Measurements from ENCODE around the gene RAB20.
"Not testable (repeated sequence)": the region's sequence is repeated elsewhere in the genome, so short reads cannot be mapped to it uniquely, and the experiment has no call there.

RAB20 gene

DNA sequence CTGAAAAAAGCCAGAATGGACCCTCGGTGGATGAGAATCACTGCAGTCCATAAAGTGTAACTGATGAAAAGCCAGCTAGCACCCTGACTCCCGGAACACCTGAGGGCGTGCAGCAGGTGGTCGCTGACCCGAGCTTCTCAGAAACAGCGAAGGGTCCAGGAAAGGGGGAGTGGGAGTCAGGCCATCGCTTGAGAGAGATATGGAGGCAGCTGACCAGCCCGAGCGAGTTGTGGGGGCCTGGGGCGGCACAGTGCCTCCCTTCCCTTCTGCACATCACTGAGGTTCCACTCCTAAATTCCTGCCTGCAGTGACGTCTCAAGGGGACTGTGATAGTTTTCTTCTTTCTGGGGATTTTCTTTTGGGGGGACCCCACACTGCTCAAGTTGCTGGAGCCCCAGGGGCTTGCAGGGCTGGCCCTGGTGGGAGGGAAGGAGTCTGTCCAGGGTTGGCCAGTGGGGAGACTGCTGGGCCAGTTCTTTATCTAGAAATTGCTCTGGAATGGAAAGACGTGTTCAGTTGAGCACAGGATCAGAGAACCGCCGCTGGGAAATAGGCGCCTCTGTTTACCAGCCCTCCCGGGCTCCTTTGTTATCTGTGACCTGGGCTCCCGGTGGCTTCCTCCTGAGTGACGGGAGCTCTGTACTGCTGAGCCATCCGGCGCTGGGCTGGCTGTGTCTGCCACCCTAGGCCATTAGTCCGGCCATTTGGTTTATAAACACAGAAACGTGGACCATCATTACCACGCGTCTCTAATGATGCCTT is 71.3 kb downstream of the RAB20 start:
- no peak for DNase-seq (ENCODE audit: low spot score)
- Histone ChIP-seq H2AK5ac (ENCODE audit: low read depth, low read length) (no peak overlapping the region), H3K23ac (ENCODE audit: low read depth, low read length, poor library complexity) (no peak overlapping the region), H4K8ac (ENCODE audit: low read depth, low read length) (no peak overlapping the region), H3K18ac (ENCODE audit: low read length) (no peak overlapping the region), H2BK120ac (ENCODE audit: low read depth, low read length) (no peak overlapping the region), H3K4me2 (ENCODE audit: insufficient read depth, low read length, poor library complexity, severe bottlenecking) (no peak overlapping the region), H3K14ac (ENCODE audit: low read length) (no peak overlapping the region), H3K4me3 (ENCODE audit: low read length in 2 of 2) (no peak overlapping the region), H4K91ac (ENCODE audit: low read depth, low read length, poor library complexity) (no peak overlapping the region), H3K9ac (ENCODE audit: low read depth, low read length, poor library complexity) (no peak overlapping the region), H2BK12ac (ENCODE audit: low read length) (no peak overlapping the region), H2AFZ (ENCODE audit: low read length) (no peak overlapping the region), H3K4ac (ENCODE audit: low read length) (no peak overlapping the region), H3K4me1 (ENCODE audit: control insufficient read depth in 2 of 2, insufficient read depth in 1 of 2, low read depth in 1 of 2, low read length in 2 of 2) (peaks cover 8 to 13% of the 10 kb centered on the region in 2 donors), H3K27ac (replicated peaks; ENCODE audit: low read length) (no peak overlapping the region), H2BK15ac (ENCODE audit: low read length) (no peak overlapping the region), H3K36me3 (replicated peaks in 1 of 2; ENCODE audit: control insufficient read depth in 2 of 2, insufficient read depth in 2 of 2, low read length in 2 of 2) (peaks cover 36 to 95% of the 10 kb centered on the region in 2 donors), H3K79me1 (ENCODE audit: low read depth, low read length) (no peaks in the 10 kb centered on the region), H2BK5ac (ENCODE audit: low read length) (no peak overlapping the region), H3K9me3 (replicated peaks in 1 of 2; ENCODE audit: control insufficient read depth in 2 of 2, insufficient read depth in 1 of 2, low read depth in 1 of 2, low read length in 2 of 2) (no peaks in the 10 kb centered on the region), H3K27me3 (ENCODE audit: control insufficient read depth in 3 of 3, insufficient read depth in 3 of 3, low read depth in 1 of 3, low read length in 3 of 3) (no peaks in the 10 kb centered on the region)
- no CpG with 5 or more reads among the region's 24 CpGs for WGBS, 2 donors (ENCODE audit: extremely low coverage in 2 of 2, insufficient read length in 2 of 2, insufficient replicate concordance in 1 of 2)

- H3K9ac ChIP-seq (ENCODE audit: low read depth, low read length, poor library complexity); H3K4me2 ChIP-seq (ENCODE audit: insufficient read depth, low read length, poor library complexity, severe bottlenecking); H3K4me3 ChIP-seq (ENCODE audit: low read length in 2 of 2); H3K79me1 ChIP-seq (ENCODE audit: low read depth, low read length); DNase-seq (ENCODE audit: low spot score); H3K27ac ChIP-seq (replicated peaks; ENCODE audit: low read length); H2BK120ac ChIP-seq (ENCODE audit: low read depth, low read length); H3K18ac ChIP-seq (ENCODE audit: low read length); H3K23ac ChIP-seq (ENCODE audit: low read depth, low read length, poor library complexity); H4K8ac ChIP-seq (ENCODE audit: low read depth, low read length); H3K27me3 ChIP-seq (ENCODE audit: control insufficient read depth in 3 of 3, insufficient read depth in 3 of 3, low read depth in 1 of 3, low read length in 3 of 3); H3K14ac ChIP-seq (ENCODE audit: low read length); H2AK5ac ChIP-seq (ENCODE audit: low read depth, low read length); H3K4ac ChIP-seq (ENCODE audit: low read length); H2AFZ ChIP-seq (ENCODE audit: low read length); H2BK15ac ChIP-seq (ENCODE audit: low read length); H3K9me3 ChIP-seq (replicated peaks in 1 of 2; ENCODE audit: control insufficient read depth in 2 of 2, insufficient read depth in 1 of 2, low read depth in 1 of 2, low read length in 2 of 2); H4K91ac ChIP-seq (ENCODE audit: low read depth, low read length, poor library complexity); H2BK12ac ChIP-seq (ENCODE audit: low read length); H2BK5ac ChIP-seq (ENCODE audit: low read length): not testable (repeated sequence)
- WGBS, 2 donors (ENCODE audit: extremely low coverage in 2 of 2, insufficient read length in 2 of 2, insufficient replicate concordance in 1 of 2), result no CpG with 5 or more reads among the region's 3 CpGs
- peaks cover 8 to 15% of the 10 kb centered on the region in 2 donors for H3K4me1 ChIP-seq (ENCODE audit: control insufficient read depth in 2 of 2, insufficient read depth in 1 of 2, low read depth in 1 of 2, low read length in 2 of 2)
- H3K36me3 ChIP-seq (replicated peaks in 1 of 2; ENCODE audit: control insufficient read depth in 2 of 2, insufficient read depth in 2 of 2, low read length in 2 of 2), result peaks cover 36 to 94% of the 10 kb centered on the region in 2 donors
Measured at GRCh38 chr13:110486880-110487279, 74.6 kb downstream of the RAB20 start.

DNA sequence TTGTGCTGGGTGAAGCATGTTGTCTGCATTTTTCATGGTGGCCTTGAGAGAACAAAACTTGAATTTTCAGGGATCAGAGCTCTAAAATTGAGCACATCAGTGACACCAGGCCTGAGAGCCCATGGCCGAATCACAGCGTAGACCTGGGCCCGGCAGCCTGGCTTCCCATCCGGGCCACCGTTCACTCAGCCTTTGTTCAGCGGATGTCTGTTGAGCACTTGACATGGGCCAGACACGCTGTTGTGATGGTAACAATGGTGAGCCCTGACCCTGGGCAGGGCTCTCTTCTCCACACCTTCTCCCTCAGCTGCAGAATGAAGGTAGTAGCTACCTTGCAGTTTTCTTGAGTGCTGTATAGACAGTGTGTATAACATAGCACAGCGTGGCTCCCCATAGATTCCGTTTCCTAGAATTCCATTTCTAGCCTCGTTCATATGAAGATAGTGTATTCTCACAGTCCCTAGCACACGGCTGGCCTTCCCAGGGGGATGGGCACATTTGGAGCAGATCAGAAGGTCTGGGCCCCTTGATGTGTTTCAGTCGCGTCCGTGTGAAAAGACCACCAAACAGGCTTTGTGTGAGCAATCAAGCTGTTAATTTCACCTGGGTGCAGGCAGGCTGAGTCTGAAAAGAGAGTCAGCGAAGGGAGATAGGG is 75.3 kb downstream of the RAB20 start:
- peak overlapping the region; percentile 49 for H3K14ac ChIP-seq (ENCODE audit: low read length)
- H3K23ac ChIP-seq (ENCODE audit: low read depth, low read length, poor library complexity), result no peak overlapping the region
- H2AK5ac ChIP-seq (ENCODE audit: low read depth, low read length), result no peak overlapping the region
- no peak overlapping the region for H3K4me2 ChIP-seq (ENCODE audit: insufficient read depth, low read length, poor library complexity, severe bottlenecking)
- H3K79me1 ChIP-seq (ENCODE audit: low read depth, low read length), result no peaks in the 10 kb centered on the region
- peak overlapping the region; percentile 73 for H3K18ac ChIP-seq (ENCODE audit: low read length)
- no peak overlapping the region for H2AFZ ChIP-seq (ENCODE audit: low read length)
- no CpG with 5 or more reads among the region's 15 CpGs for WGBS, 2 donors (ENCODE audit: extremely low coverage in 2 of 2, insufficient read length in 2 of 2, insufficient replicate concordance in 1 of 2)
- peak overlapping the region; percentile 7 for H3K27ac ChIP-seq (replicated peaks; ENCODE audit: low read length)
- no peaks in the 10 kb centered on the region for H3K9me3 ChIP-seq (replicated peaks in 1 of 2; ENCODE audit: control insufficient read depth in 2 of 2, insufficient read depth in 1 of 2, low read depth in 1 of 2, low read length in 2 of 2)
- no peak overlapping the region for H2BK120ac ChIP-seq (ENCODE audit: low read depth, low read length)
- H4K91ac ChIP-seq (ENCODE audit: low read depth, low read length, poor library complexity), result no peak overlapping the region
- H3K4ac ChIP-seq (ENCODE audit: low read length), result no peak overlapping the region
- H2BK12ac ChIP-seq (ENCODE audit: low read length), result no peak overlapping the region
- no peak overlapping the region for H3K4me3 ChIP-seq (ENCODE audit: low read length in 2 of 2)
- H2BK5ac ChIP-seq (ENCODE audit: low read length), result peak overlapping the region; percentile 14
- H3K4me1 ChIP-seq (ENCODE audit: control insufficient read depth in 2 of 2, insufficient read depth in 1 of 2, low read depth in 1 of 2, low read length in 2 of 2), result peaks cover 8 to 15% of the 10 kb centered on the region in 2 donors
- no peak overlapping the region for H2BK15ac ChIP-seq (ENCODE audit: low read length)
- peak; percentile 12 for DNase-seq (ENCODE audit: low spot score)
- H4K8ac ChIP-seq (ENCODE audit: low read depth, low read length), result no peak overlapping the region
- no peak overlapping the region for H3K9ac ChIP-seq (ENCODE audit: low read depth, low read length, poor library complexity)
- H3K36me3 ChIP-seq (replicated peaks in 1 of 2; ENCODE audit: control insufficient read depth in 2 of 2, insufficient read depth in 2 of 2, low read length in 2 of 2), result peaks cover 35 to 93% of the 10 kb centered on the region in 2 donors
- H3K27me3 ChIP-seq (ENCODE audit: control insufficient read depth in 3 of 3, insufficient read depth in 3 of 3, low read depth in 1 of 3, low read length in 3 of 3), result no peaks in the 10 kb centered on the region

- H3K14ac ChIP-seq (ENCODE audit: low read length), result no peak overlapping the region
- peak overlapping the region; percentile 7 for H3K27ac ChIP-seq (replicated peaks; ENCODE audit: low read length)
- peak overlapping the region; percentile 14 for H2BK5ac ChIP-seq (ENCODE audit: low read length)
- H4K8ac ChIP-seq (ENCODE audit: low read depth, low read length), result no peak overlapping the region
- H2AFZ ChIP-seq (ENCODE audit: low read length), result no peak overlapping the region
- no peak overlapping the region for H2AK5ac ChIP-seq (ENCODE audit: low read depth, low read length)
- H3K23ac ChIP-seq (ENCODE audit: low read depth, low read length, poor library complexity), result no peak overlapping the region
- no peak overlapping the region for H2BK15ac ChIP-seq (ENCODE audit: low read length)
- H3K9ac ChIP-seq (ENCODE audit: low read depth, low read length, poor library complexity), result no peak overlapping the region
- peaks cover 8 to 15% of the 10 kb centered on the region in 2 donors for H3K4me1 ChIP-seq (ENCODE audit: control insufficient read depth in 2 of 2, insufficient read depth in 1 of 2, low read depth in 1 of 2, low read length in 2 of 2)
- no peak overlapping the region for H2BK120ac ChIP-seq (ENCODE audit: low read depth, low read length)
- peak; percentile 56 for DNase-seq (ENCODE audit: low spot score)
- H3K4me3 ChIP-seq (ENCODE audit: low read length in 2 of 2), result no peak overlapping the region
- H3K36me3 ChIP-seq (replicated peaks in 1 of 2; ENCODE audit: control insufficient read depth in 2 of 2, insufficient read depth in 2 of 2, low read length in 2 of 2), result peaks cover 30 to 89% of the 10 kb centered on the region in 2 donors
- no peak overlapping the region for H3K4me2 ChIP-seq (ENCODE audit: insufficient read depth, low read length, poor library complexity, severe bottlenecking)
- no peaks in the 10 kb centered on the region for H3K27me3 ChIP-seq (ENCODE audit: control insufficient read depth in 3 of 3, insufficient read depth in 3 of 3, low read depth in 1 of 3, low read length in 3 of 3)
- WGBS, 2 donors (ENCODE audit: extremely low coverage in 2 of 2, insufficient read length in 2 of 2, insufficient replicate concordance in 1 of 2), result no CpG with 5 or more reads among the region's 9 CpGs
- H3K79me1 ChIP-seq (ENCODE audit: low read depth, low read length), result no peaks in the 10 kb centered on the region
- no peak overlapping the region for H2BK12ac ChIP-seq (ENCODE audit: low read length)
- H3K4ac ChIP-seq (ENCODE audit: low read length), result no peak overlapping the region
- no peak overlapping the region for H4K91ac ChIP-seq (ENCODE audit: low read depth, low read length, poor library complexity)
- peak overlapping the region; percentile 73 for H3K18ac ChIP-seq (ENCODE audit: low read length)
- H3K9me3 ChIP-seq (replicated peaks in 1 of 2; ENCODE audit: control insufficient read depth in 2 of 2, insufficient read depth in 1 of 2, low read depth in 1 of 2, low read length in 2 of 2), result no peaks in the 10 kb centered on the region
Measured at GRCh38 chr13:110485604-110486003, 75.9 kb downstream of the RAB20 start.
